Hematopoietic multipotent progenitor cell treated with erythropoietin and hydrocortisone succinate and interleukin-3 and kit ligand, for 6 days (in vitro differentiated cells): Measurements from ENCODE around the gene CDHR3.
"Not testable (repeated sequence)": the region's sequence is repeated elsewhere in the genome, so short reads cannot be mapped to it uniquely, and the experiment has no call there.

Source experiments
- DNase-seq: peaks from one replicate; pipeline ENCODE4 v3.0.0-alpha.2; 2015

CDHR3 gene

GRCh38 chr7:106001196-106001595, 38.1 kb downstream of the CDHR3 start:
- DNase-seq = no peak

- DNase-seq = no peak
Observed at GRCh38 chr7:106001886-106002285, 38.8 kb downstream of the CDHR3 start.

- DNase-seq = no peak
Observed at GRCh38 chr7:106003525-106004064, 40.5 kb downstream of the CDHR3 start.

GRCh38 chr7:106006906-106007305, 43.8 kb downstream of the CDHR3 start:
- DNase-seq = no peak

- not testable (repeated sequence) for DNase-seq
Observed at GRCh38 chr7:106007796-106008195, 44.7 kb downstream of the CDHR3 start.

- peak; percentile 75 for DNase-seq
Observed at GRCh38 chr7:106009503-106010226, 46.6 kb downstream of the CDHR3 start.

GRCh38 chr7:106010331-106010730, 47.3 kb downstream of the CDHR3 start:
- DNase-seq = peak; percentile 16

- no peak for DNase-seq
Observed at GRCh38 chr7:106010866-106011265, 47.8 kb downstream of the CDHR3 start.

GRCh38 chr7:106012184-106012583, 49.1 kb downstream of the CDHR3 start:
- DNase-seq = no peak

GRCh38 chr7:106012935-106013439, 49.9 kb downstream of the CDHR3 start:
- no peak for DNase-seq

- peak; percentile 59 for DNase-seq
Observed at GRCh38 chr7:106015381-106016218, 52.5 kb downstream of the CDHR3 start.

- no peak for DNase-seq
Observed at GRCh38 chr7:106016331-106016730, 53.3 kb downstream of the CDHR3 start.

GRCh38 chr7:106017657-106018056, 54.6 kb downstream of the CDHR3 start:
- DNase-seq = no peak

GRCh38 chr7:106018566-106019469, 55.8 kb downstream of the CDHR3 start:
- DNase-seq = peak; percentile 53

GRCh38 chr7:106019470-106019820, 56.4 kb downstream of the CDHR3 start:
- DNase-seq = no peak

- DNase-seq = no peak
Observed at GRCh38 chr7:106021151-106022067, 58.3 kb downstream of the CDHR3 start.

- peak; percentile 39 for DNase-seq
Observed at GRCh38 chr7:106022193-106022821, 59.2 kb downstream of the CDHR3 start.

GRCh38 chr7:106023369-106024322, 60.6 kb downstream of the CDHR3 start:
- no peak for DNase-seq

- no peak for DNase-seq
Observed at GRCh38 chr7:106026101-106026500, 63.0 kb downstream of the CDHR3 start.

GRCh38 chr7:106029451-106029850, 66.4 kb downstream of the CDHR3 start:
- DNase-seq = no peak
